ENCODE data around the gene KATNAL2.

- no peak for TF ChIP-seq POLR2AphosphoS5 (IDR thresholded peaks at IDR 0.05; ENCODE audit: borderline replicate concordance, low read depth, low read length)
- no peak for TF ChIP-seq EZH2 (IDR thresholded peaks at IDR 0.05)
Measured at GRCh38 chr18:47081578-47081977, 164.2 kb downstream of the KATNAL2 start.
